Fibroblast of peridontal ligament (primary cell): Measurements from ENCODE around the gene PCSK4.
A peak's percentile ranks its signal among the peaks of the same experiment; 100 is the strongest.

Source experiments
- DNase-seq: peaks from one replicate; pipeline ENCODE4 v3.0.0-alpha.2; 2010; ENCODE audit errors: extremely low read depth

The PCSK4 gene

GRCh38 chr19:1470305-1471009 lies 19.7 kb downstream of the PCSK4 start:
- DNase-seq = no peak

GRCh38 chr19:1470055-1470304 lies 20.2 kb downstream of the PCSK4 start:
- DNase-seq = no peak

GRCh38 chr19:1469255-1470054 lies 20.7 kb downstream of the PCSK4 start:
- no peak for DNase-seq

GRCh38 chr19:1468821-1469254 lies 21.3 kb downstream of the PCSK4 start:
- peak; percentile 30 for DNase-seq

GRCh38 chr19:1468274-1468820 lies 21.8 kb downstream of the PCSK4 start:
- DNase-seq = no peak

GRCh38 chr19:1467490-1468273 lies 22.5 kb downstream of the PCSK4 start:
- DNase-seq = no peak

GRCh38 chr19:1467215-1467489 lies 23.0 kb downstream of the PCSK4 start:
- DNase-seq = no peak

- DNase-seq = no peak
Measured at GRCh38 chr19:1466461-1467214, 23.5 kb downstream of the PCSK4 start.

GRCh38 chr19:1466018-1466460 lies 24.1 kb downstream of the PCSK4 start:
- no peak for DNase-seq

GRCh38 chr19:1465191-1466016 lies 24.7 kb downstream of the PCSK4 start:
- no peak for DNase-seq

GRCh38 chr19:1461862-1462261 lies 28.3 kb downstream of the PCSK4 start:
- DNase-seq = no peak

- DNase-seq = no peak
Measured at GRCh38 chr19:1460033-1460995, 29.8 kb downstream of the PCSK4 start.

- no peak for DNase-seq
Measured at GRCh38 chr19:1459479-1459878, 30.7 kb downstream of the PCSK4 start.

GRCh38 chr19:1457892-1458291 lies 32.3 kb downstream of the PCSK4 start:
- DNase-seq = no peak

- no peak for DNase-seq
Measured at GRCh38 chr19:1457031-1457739, 33.0 kb downstream of the PCSK4 start.

GRCh38 chr19:1456121-1456900 lies 33.8 kb downstream of the PCSK4 start:
- no peak for DNase-seq

- peak; percentile 20 for DNase-seq
Measured at GRCh38 chr19:1455336-1456120, 34.6 kb downstream of the PCSK4 start.

- DNase-seq = no peak
Measured at GRCh38 chr19:1455002-1455335, 35.2 kb downstream of the PCSK4 start.
